Fibroblast of lung (primary cell): Measurements from ENCODE around the gene CASTOR2. TPM values are rescaled to one million over a fixed set of nuclear protein-coding genes. Genes with fewer than 3 reads are reported as not detected.

Source experiments
- polyA plus RNA-seq, 2 donors: library from polyadenylated mRNA; depleted of rRNA in 1 of 2; stranded (reverse) in 1 of 2; unstranded in 1 of 2; fragments of >200 nt; gene quantifications; 2 replicates each; pipeline ENCODE4 v1.2.1, GENCODE V29; 2011 to 2012; ENCODE audit warnings: missing spikeins in 1 of 2
- total RNA-seq: library from RNA; depleted of rRNA; stranded (reverse); fragments of >200 nt; gene quantifications from 2 replicates; pipeline ENCODE4 v1.2.1, GENCODE V29; 2014

The CASTOR2 gene
- total and polyA plus RNA-seq, 2 donors (not counting 1 experiment from before 2014, with no cell fraction given), result 9.0 to 10.9 TPM

Other genes with a start within 250 kb of the CASTOR2 start
- under 0.01 TPM in 1 of 2 replicates, not detected in the other for gene NCF1, start 190.7 kb upstream of the CASTOR2 start, total RNA-seq
- not detected in 2 replicates for gene NCF1, start 190.7 kb upstream of the CASTOR2 start, polyA plus RNA-seq
- 5.6 and 8.2 TPM in 2 replicates for gene GTF2IRD2, start 113.1 kb upstream of the CASTOR2 start, total RNA-seq
- gene GTF2IRD2, start 113.1 kb upstream of the CASTOR2 start, polyA plus RNA-seq, result 9.7 and 10.7 TPM in 2 replicates
- 43.7 and 57.0 TPM in 2 replicates for gene RCC1L, start 109.1 kb downstream of the CASTOR2 start, total RNA-seq
- gene RCC1L, start 109.1 kb downstream of the CASTOR2 start, polyA plus RNA-seq, result 41.9 and 55.7 TPM in 2 replicates
- gene GTF2IRD2B, start 127.9 kb downstream of the CASTOR2 start, total RNA-seq, result 19.3 and 23.0 TPM in 2 replicates
- gene GTF2IRD2B, start 127.9 kb downstream of the CASTOR2 start, polyA plus RNA-seq, result 13.4 and 19.9 TPM in 2 replicates